GM12878 (cell line): ENCODE results near the gene FAM53B. TPM values are rescaled to one million over a fixed set of nuclear protein-coding genes. Genes with fewer than 3 reads are reported as not detected.

ENCODE experiments used
- ATF7 ChIP-seq: fragments of 450-650 bp; IDR thresholded peaks from 2 replicates; pipeline ENCODE4 v1.6.1; 2016; ENCODE audit warnings: low read depth, mild to moderate bottlenecking
- CHD1 ChIP-seq: IDR thresholded peaks from 2 replicates; pipeline ENCODE4 v1.6.1; 2012; ENCODE audit warnings: low read depth, low read length, improper control_type of control experiment
- CHD4 ChIP-seq: fragments of 200-600 bp; sonication (generic); IDR thresholded peaks from 2 replicates; pipeline ENCODE4 v1.6.1; 2016; ENCODE audit warnings: mild to moderate bottlenecking
- EED ChIP-seq: sonication (generic); IDR thresholded peaks from 2 replicates; pipeline ENCODE4 v1.6.1; 2016; ENCODE audit warnings: antibody characterized with exemption, low read depth
- ESRRA ChIP-seq: IDR thresholded peaks from 2 replicates; pipeline ENCODE4 v1.6.1; 2012; ENCODE audit warnings: mild to moderate bottlenecking, low read length, improper control_type of control experiment
- MTA2 ChIP-seq: fragments of 450-650 bp; IDR thresholded peaks from 2 replicates; pipeline ENCODE4 v1.6.1; 2016; ENCODE audit warnings: low read depth, mild to moderate bottlenecking, moderate library complexity
- PAX5 ChIP-seq: IDR thresholded peaks from 2 replicates; pipeline ENCODE4 v1.6.1; 2011; ENCODE audit warnings: low read depth, low read length, borderline replicate concordance
- PAX8 ChIP-seq: fragments of 450-650 bp; IDR thresholded peaks from 2 replicates; pipeline ENCODE4 v1.6.1; 2017; ENCODE audit warnings: mild to moderate bottlenecking, moderate library complexity
- SMAD5 ChIP-seq: IDR thresholded peaks from 2 replicates; pipeline ENCODE4 v1.6.1; 2016; ENCODE audit warnings: antibody characterized with exemption, low read depth
- SRF ChIP-seq, 2 experiments: IDR thresholded peaks; 2 replicates each; pipeline ENCODE4 v1.6.1; 2011; ENCODE audit warnings: low read depth in 2 of 2, low read length in 2 of 2, mild to moderate bottlenecking in 1 of 2, moderate library complexity in 1 of 2
- ZSCAN29 ChIP-seq: fragments of 450-650 bp; IDR thresholded peaks from 2 replicates; pipeline ENCODE4 v1.6.1; 2017; ENCODE audit warnings: mild to moderate bottlenecking, moderate library complexity
- polyA plus RNA-seq, 11 experiments: library from polyadenylated mRNA; depleted of rRNA in 4 of 11; unstranded in 6 of 11; stranded (reverse) in 5 of 11; fragments of >200 nt; fragmentation: Nextera tagmentation in 4 of 11; fragmentation: Illumina TruSeq in 1 of 11; extraction: Ambion mirVana in 4 of 11; extraction: Trizol in 1 of 11; gene quantifications; 1 replicate in 1 of 11; 2 replicates in 10 of 11; pipeline versions ENCODE4 v1.2.1 to v1.2.3, GENCODE V29; 2011 to 2016; ENCODE audit warnings: inconsistent platforms in 2 of 11, missing spikeins in 2 of 11, low read depth in 1 of 11
- total RNA-seq, 4 experiments: library from RNA; depleted of rRNA in 3 of 4; stranded (reverse); fragments of >200 nt in 3 of 4; fragmentation: Illumina TruSeq in 1 of 4; extraction: Trizol in 1 of 4; gene quantifications; 2 replicates each; pipeline versions ENCODE4 v1.2.1 to v1.2.3, GENCODE V29; 2013 to 2021
- TF ChIP-seq, protein P1 (sequence below): fragments of 450-650 bp; IDR thresholded peaks from 2 replicates; pipeline ENCODE4 v1.6.1; 2017; ENCODE audit warnings: mild to moderate bottlenecking, moderate library complexity
- TF ChIP-seq, protein P2 (sequence below): IDR thresholded peaks from 2 replicates; pipeline ENCODE4 v1.6.1; 2012; ENCODE audit warnings: mild to moderate bottlenecking, low read depth, low read length
- TF ChIP-seq, protein P3 (sequence below): fragments of 450-650 bp; formaldehyde crosslinking; IDR thresholded peaks from 2 replicates; pipeline ENCODE4 v1.4.0; 2020; ENCODE audit warnings: mild to moderate bottlenecking, moderate library complexity
- TF ChIP-seq, protein P4 (sequence below): fragments of 450-650 bp; IDR thresholded peaks from 2 replicates; pipeline ENCODE4 v1.6.1; 2017; ENCODE audit warnings: mild to moderate bottlenecking

FAM53B gene
- total and polyA plus RNA-seq, 10 of the 15 experiments (the other 5 are each of a cell fraction or from before 2014, with no cell fraction given) = 0.05 to 26.3 (median 8.1) TPM

DNA sequence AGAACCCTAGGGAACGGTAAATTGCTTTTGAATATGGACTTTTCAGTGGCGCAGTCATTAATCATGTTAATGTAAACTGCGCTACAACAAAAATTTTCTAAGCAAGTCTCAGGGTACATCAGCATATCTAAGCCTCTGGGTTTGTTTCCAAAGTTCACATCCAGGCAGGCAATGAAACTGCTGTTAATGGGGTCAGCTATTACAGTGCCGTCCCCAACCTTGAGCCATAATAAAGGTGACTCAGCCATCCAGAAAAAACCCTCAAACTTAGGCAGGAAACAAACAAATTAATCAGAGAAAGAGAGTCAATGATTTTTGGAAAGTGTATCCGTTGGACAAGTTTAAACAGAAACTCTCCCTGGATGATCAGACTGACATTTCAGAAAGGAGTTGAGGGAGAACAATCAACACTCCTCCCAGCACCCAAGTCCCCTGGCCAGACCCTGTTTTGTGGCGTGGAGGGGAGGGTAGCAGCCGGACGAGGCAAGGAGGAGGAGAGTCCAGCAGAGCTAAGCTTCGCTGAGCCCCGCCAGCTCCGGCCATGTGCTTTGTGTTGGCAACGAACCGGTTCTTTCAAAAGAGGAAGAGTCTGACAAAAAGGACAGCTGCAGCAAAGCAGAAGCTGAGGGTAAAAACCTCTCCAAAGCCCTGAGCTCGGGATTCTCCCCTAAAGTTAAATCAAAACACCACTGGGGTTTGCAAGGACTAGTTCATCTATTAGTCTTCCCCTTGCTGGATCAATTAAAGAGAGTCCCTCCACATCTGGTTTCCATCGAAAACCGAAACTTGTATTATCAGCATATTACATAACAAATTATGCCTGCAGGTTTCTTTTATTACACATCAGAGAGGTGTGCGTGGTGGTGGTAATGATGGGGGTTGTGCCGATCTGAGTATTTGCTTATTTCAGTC, 3.6 kb downstream of the FAM53B start (continued):
- TF ChIP-seq, protein P1, sequence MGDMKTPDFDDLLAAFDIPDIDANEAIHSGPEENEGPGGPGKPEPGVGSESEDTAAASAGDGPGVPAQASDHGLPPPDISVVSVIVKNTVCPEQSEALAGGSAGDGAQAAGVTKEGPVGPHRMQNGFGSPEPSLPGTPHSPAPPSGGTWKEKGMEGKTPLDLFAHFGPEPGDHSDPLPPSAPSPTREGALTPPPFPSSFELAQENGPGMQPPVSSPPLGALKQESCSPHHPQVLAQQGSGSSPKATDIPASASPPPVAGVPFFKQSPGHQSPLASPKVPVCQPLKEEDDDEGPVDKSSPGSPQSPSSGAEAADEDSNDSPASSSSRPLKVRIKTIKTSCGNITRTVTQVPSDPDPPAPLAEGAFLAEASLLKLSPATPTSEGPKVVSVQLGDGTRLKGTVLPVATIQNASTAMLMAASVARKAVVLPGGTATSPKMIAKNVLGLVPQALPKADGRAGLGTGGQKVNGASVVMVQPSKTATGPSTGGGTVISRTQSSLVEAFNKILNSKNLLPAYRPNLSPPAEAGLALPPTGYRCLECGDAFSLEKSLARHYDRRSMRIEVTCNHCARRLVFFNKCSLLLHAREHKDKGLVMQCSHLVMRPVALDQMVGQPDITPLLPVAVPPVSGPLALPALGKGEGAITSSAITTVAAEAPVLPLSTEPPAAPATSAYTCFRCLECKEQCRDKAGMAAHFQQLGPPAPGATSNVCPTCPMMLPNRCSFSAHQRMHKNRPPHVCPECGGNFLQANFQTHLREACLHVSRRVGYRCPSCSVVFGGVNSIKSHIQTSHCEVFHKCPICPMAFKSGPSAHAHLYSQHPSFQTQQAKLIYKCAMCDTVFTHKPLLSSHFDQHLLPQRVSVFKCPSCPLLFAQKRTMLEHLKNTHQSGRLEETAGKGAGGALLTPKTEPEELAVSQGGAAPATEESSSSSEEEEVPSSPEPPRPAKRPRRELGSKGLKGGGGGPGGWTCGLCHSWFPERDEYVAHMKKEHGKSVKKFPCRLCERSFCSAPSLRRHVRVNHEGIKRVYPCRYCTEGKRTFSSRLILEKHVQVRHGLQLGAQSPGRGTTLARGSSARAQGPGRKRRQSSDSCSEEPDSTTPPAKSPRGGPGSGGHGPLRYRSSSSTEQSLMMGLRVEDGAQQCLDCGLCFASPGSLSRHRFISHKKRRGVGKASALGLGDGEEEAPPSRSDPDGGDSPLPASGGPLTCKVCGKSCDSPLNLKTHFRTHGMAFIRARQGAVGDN = peak; percentile 96
- TF ChIP-seq ESRRA (no peak), PAX8 (no peak), SMAD5 (no peak), PAX5 (no peak), ZSCAN29 (no peak), EED (peak; percentile 49; the same call in 1 of the 2 replicates), ATF7 (peak; percentile 54; the same call in 1 of the 2 replicates), MTA2 (peak; percentile 72), SRF (IDR thresholded peaks at IDR 0.05; ENCODE audit: low read depth in 2 of 2, low read length in 2 of 2) (no peak), CHD4 (no peak), CHD1 (no peak)
- TF ChIP-seq, protein P2, sequence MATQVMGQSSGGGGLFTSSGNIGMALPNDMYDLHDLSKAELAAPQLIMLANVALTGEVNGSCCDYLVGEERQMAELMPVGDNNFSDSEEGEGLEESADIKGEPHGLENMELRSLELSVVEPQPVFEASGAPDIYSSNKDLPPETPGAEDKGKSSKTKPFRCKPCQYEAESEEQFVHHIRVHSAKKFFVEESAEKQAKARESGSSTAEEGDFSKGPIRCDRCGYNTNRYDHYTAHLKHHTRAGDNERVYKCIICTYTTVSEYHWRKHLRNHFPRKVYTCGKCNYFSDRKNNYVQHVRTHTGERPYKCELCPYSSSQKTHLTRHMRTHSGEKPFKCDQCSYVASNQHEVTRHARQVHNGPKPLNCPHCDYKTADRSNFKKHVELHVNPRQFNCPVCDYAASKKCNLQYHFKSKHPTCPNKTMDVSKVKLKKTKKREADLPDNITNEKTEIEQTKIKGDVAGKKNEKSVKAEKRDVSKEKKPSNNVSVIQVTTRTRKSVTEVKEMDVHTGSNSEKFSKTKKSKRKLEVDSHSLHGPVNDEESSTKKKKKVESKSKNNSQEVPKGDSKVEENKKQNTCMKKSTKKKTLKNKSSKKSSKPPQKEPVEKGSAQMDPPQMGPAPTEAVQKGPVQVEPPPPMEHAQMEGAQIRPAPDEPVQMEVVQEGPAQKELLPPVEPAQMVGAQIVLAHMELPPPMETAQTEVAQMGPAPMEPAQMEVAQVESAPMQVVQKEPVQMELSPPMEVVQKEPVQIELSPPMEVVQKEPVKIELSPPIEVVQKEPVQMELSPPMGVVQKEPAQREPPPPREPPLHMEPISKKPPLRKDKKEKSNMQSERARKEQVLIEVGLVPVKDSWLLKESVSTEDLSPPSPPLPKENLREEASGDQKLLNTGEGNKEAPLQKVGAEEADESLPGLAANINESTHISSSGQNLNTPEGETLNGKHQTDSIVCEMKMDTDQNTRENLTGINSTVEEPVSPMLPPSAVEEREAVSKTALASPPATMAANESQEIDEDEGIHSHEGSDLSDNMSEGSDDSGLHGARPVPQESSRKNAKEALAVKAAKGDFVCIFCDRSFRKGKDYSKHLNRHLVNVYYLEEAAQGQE = no peak
- TF ChIP-seq, protein P3, sequence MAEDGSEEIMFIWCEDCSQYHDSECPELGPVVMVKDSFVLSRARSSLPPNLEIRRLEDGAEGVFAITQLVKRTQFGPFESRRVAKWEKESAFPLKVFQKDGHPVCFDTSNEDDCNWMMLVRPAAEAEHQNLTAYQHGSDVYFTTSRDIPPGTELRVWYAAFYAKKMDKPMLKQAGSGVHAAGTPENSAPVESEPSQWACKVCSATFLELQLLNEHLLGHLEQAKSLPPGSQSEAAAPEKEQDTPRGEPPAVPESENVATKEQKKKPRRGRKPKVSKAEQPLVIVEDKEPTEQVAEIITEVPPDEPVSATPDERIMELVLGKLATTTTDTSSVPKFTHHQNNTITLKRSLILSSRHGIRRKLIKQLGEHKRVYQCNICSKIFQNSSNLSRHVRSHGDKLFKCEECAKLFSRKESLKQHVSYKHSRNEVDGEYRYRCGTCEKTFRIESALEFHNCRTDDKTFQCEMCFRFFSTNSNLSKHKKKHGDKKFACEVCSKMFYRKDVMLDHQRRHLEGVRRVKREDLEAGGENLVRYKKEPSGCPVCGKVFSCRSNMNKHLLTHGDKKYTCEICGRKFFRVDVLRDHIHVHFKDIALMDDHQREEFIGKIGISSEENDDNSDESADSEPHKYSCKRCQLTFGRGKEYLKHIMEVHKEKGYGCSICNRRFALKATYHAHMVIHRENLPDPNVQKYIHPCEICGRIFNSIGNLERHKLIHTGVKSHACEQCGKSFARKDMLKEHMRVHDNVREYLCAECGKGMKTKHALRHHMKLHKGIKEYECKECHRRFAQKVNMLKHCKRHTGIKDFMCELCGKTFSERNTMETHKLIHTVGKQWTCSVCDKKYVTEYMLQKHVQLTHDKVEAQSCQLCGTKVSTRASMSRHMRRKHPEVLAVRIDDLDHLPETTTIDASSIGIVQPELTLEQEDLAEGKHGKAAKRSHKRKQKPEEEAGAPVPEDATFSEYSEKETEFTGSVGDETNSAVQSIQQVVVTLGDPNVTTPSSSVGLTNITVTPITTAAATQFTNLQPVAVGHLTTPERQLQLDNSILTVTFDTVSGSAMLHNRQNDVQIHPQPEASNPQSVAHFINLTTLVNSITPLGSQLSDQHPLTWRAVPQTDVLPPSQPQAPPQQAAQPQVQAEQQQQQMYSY = no peak
- TF ChIP-seq, protein P4, sequence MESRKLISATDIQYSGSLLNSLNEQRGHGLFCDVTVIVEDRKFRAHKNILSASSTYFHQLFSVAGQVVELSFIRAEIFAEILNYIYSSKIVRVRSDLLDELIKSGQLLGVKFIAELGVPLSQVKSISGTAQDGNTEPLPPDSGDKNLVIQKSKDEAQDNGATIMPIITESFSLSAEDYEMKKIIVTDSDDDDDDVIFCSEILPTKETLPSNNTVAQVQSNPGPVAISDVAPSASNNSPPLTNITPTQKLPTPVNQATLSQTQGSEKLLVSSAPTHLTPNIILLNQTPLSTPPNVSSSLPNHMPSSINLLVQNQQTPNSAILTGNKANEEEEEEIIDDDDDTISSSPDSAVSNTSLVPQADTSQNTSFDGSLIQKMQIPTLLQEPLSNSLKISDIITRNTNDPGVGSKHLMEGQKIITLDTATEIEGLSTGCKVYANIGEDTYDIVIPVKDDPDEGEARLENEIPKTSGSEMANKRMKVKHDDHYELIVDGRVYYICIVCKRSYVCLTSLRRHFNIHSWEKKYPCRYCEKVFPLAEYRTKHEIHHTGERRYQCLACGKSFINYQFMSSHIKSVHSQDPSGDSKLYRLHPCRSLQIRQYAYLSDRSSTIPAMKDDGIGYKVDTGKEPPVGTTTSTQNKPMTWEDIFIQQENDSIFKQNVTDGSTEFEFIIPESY = no peak
